ENCODE data around the gene MGAT4A.

DNA sequence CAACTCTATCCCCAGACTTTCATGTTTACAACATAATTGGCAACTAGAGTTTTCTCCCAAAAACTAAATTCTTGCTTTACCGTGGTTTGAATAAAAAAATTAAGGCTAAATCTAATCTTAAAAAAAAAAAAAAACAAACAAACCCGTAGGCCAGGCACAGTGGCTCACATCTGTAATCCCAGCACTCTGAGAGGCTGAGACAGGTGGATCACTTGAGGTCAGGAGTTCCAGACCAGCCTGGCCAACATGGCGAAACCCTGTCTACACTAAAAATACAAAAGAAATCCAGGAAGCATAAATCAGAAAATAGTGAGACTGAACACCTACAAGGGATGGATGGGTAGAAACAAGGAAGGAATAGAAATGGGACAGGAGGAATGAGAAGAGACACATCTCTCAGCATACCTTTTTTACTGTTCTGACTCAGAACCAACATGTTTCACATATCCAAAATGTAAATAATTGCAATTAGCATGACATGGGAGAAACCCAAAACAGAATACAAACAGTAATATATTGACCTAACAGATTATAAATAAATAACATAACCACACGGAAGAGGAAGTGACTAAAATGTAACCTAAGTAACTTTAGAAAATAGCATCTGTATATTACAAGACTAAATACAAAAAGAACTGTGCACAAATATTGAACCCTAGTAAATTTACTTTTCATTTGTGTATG, 17.5 kb downstream of the MGAT4A start:
- TF ChIP-seq CEBPB (IDR thresholded peaks at IDR 0.05) = no peak
- no peak for TF ChIP-seq TCF12 (IDR thresholded peaks at IDR 0.05; ENCODE audit: low read depth)
- no peak for TF ChIP-seq EP300 (IDR thresholded peaks at IDR 0.05; ENCODE audit: borderline replicate concordance)
- no peak for TF ChIP-seq REST (IDR thresholded peaks at IDR 0.05; ENCODE audit: low read depth)
- no peak for TF ChIP-seq EGR1 (IDR thresholded peaks at IDR 0.05)
- TF ChIP-seq NFIC (IDR thresholded peaks at IDR 0.05) = no peak
- TF ChIP-seq TAF1 (IDR thresholded peaks at IDR 0.05; ENCODE audit: low read depth) = no peak
- TF ChIP-seq MAX (IDR thresholded peaks at IDR 0.05) = no peak
- no peak for TF ChIP-seq RAD21 (IDR thresholded peaks at IDR 0.05; ENCODE audit: low read depth)
